Activated CD4-positive, alpha-beta T cell treated with anti-CD3 and anti-CD28 coated beads for 1 hour (primary cell): ENCODE data around the gene CXCR5.
A peak's percentile ranks its signal among the peaks of the same experiment; 100 is the strongest.

Experiments used
- DNase-seq: peaks from one replicate; pipeline ENCODE4 v3.0.0-alpha.2; 2020

Gene CXCR5

GRCh38 chr11:118877487-118878162 lies 6.1 kb upstream of the CXCR5 start:
- DNase-seq: no peak

GRCh38 chr11:118878163-118878563 lies 5.5 kb upstream of the CXCR5 start:
- DNase-seq: no peak

- DNase-seq: no peak
These were observed 2.5 kb upstream of the CXCR5 start for GRCh38 chr11:118881228-118881627.

GRCh38 chr11:118882491-118882890 lies 1.2 kb upstream of the CXCR5 start:
- DNase-seq: no peak

- no peak for DNase-seq
These were observed 706 bp upstream of the CXCR5 start for GRCh38 chr11:118883004-118883367.

GRCh38 chr11:118884875-118885274 lies 1.2 kb downstream of the CXCR5 start:
- DNase-seq: no peak

- no peak for DNase-seq
These were observed 1.6 kb downstream of the CXCR5 start for GRCh38 chr11:118885319-118885718.

- no peak for DNase-seq
These were observed 2.3 kb downstream of the CXCR5 start for GRCh38 chr11:118885831-118886565.

- DNase-seq: no peak
These were observed 3.0 kb downstream of the CXCR5 start for GRCh38 chr11:118886681-118887111.

- DNase-seq: no peak
These were observed 3.5 kb downstream of the CXCR5 start for GRCh38 chr11:118887206-118887605.

GRCh38 chr11:118888398-118888797 lies 4.7 kb downstream of the CXCR5 start:
- DNase-seq: no peak

- no peak for DNase-seq
These were observed 6.1 kb downstream of the CXCR5 start for GRCh38 chr11:118889797-118890196.

GRCh38 chr11:118892514-118892913 lies 8.8 kb downstream of the CXCR5 start:
- no peak for DNase-seq

GRCh38 chr11:118892964-118893363 lies 9.3 kb downstream of the CXCR5 start:
- DNase-seq: no peak

- no peak for DNase-seq
These were observed 10.0 kb downstream of the CXCR5 start for GRCh38 chr11:118893662-118894061.

GRCh38 chr11:118894192-118894591 lies 10.5 kb downstream of the CXCR5 start:
- no peak for DNase-seq

GRCh38 chr11:118895093-118896039 lies 11.7 kb downstream of the CXCR5 start:
- peak; percentile 67 for DNase-seq

- DNase-seq: no peak
These were observed 12.8 kb downstream of the CXCR5 start for GRCh38 chr11:118896472-118896913.

- DNase-seq: no peak
These were observed 13.4 kb downstream of the CXCR5 start for GRCh38 chr11:118896921-118897591.

GRCh38 chr11:118897721-118898310 lies 14.1 kb downstream of the CXCR5 start:
- DNase-seq: no peak

GRCh38 chr11:118898400-118899295 lies 15.0 kb downstream of the CXCR5 start:
- DNase-seq: no peak
